ENCODE measurements around the gene PTCD2. TPM values are rescaled to one million over a fixed set of nuclear protein-coding genes. Genes with fewer than 3 reads are reported as not detected.

The PTCD2 gene
- total and polyA plus RNA-seq, 8 donors, result 1.3 to 56.7 (median 2.6) TPM

DNA sequence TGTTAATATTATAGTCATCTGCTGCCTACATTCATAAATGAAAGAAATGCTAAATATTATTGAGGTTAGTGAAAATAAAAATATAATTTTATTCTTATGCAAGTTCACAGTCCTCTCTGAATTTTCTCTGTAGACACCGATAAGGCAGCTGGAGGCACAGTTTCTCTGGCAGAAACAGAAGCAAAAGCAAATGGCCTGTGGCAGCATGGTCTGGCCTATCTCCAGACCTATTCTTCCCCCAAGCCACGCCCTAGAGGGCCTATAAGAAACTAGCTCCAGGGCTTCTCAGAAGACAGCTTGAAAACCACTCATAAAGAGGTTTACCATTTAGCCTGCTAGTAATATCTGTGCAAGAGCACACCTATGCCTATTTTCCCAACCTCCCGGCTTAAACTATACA is 28.6 kb upstream of the PTCD2 start:
- Histone ChIP-seq H3K27ac (no peak overlapping the region), H3K36me3 (peaks cover 2 to 54% (median 35%) of the 10 kb centered on the region in 4 donors), H3K4me1 (peaks cover 0 to 13% (median 6%) of the 10 kb centered on the region in 4 donors), H3K27me3 (no peaks in the 10 kb centered on the region), H3K9me3 (no peaks in the 10 kb centered on the region), H3K4me3 (no peak overlapping the region)
- no peak for DNase-seq
- intact Hi-C loops (cut with DNase I; ENCODE audit: low total_unique reads), result no loop called here
- WGBS, 5 donors, result 95 to 100% (median 95%) methylated on average over 3 of the region's 3 CpGs
- TF ChIP-seq POLR2A (IDR thresholded peaks at IDR 0.05) (no peak), EP300 (IDR thresholded peaks at IDR 0.05) (no peak)

GRCh38 chr5:72292411-72292810 is 27.8 kb upstream of the PTCD2 start:
- no peak overlapping the region for H3K27ac ChIP-seq
- peaks cover 2 to 50% (median 36%) of the 10 kb centered on the region in 4 donors for H3K36me3 ChIP-seq
- no peak for TF ChIP-seq CTCF (IDR thresholded peaks at IDR 0.05)
- TF ChIP-seq EP300 (IDR thresholded peaks at IDR 0.05), result no peak
- no peak for TF ChIP-seq POLR2AphosphoS5 (IDR thresholded peaks at IDR 0.05)
- TF ChIP-seq POLR2A (IDR thresholded peaks at IDR 0.05), result no peak
- no peaks in the 10 kb centered on the region for H3K9me3 ChIP-seq
- no peak overlapping the region for H3K4me3 ChIP-seq
- intact Hi-C loops (cut with DNase I; ENCODE audit: low total_unique reads), result no loop called here
- H3K4me1 ChIP-seq, result peaks cover 0 to 13% (median 6%) of the 10 kb centered on the region in 4 donors
- 71 to 100% (median 97%) methylated on average over 1 of the region's 1 CpG for WGBS, 5 donors
- no peaks in the 10 kb centered on the region for H3K27me3 ChIP-seq
- DNase-seq, result no peak

- Histone ChIP-seq H3K36me3 (peaks cover 2 to 39% (median 31%) of the 10 kb centered on the region in 4 donors), H3K4me3 (no peak overlapping the region), H3K27me3 (no peaks in the 10 kb centered on the region), H3K9me3 (no peaks in the 10 kb centered on the region), H3K4me1 (peaks cover 0 to 12% (median 5%) of the 10 kb centered on the region in 4 donors), H3K27ac (no peak overlapping the region)
- TF ChIP-seq POLR2AphosphoS5 (IDR thresholded peaks at IDR 0.05), result no peak
- TF ChIP-seq CTCF (IDR thresholded peaks at IDR 0.05), result no peak
- TF ChIP-seq POLR2A (IDR thresholded peaks at IDR 0.05), result no peak
- no peak for TF ChIP-seq EP300 (IDR thresholded peaks at IDR 0.05)
- DNase-seq, result no peak
- WGBS, 5 donors, result 84 to 92% (median 88%) methylated on average over 3 of the region's 3 CpGs
- intact Hi-C loops (cut with DNase I; ENCODE audit: low total_unique reads), result no loop called here
These were observed 26.6 kb upstream of the PTCD2 start for GRCh38 chr5:72293495-72294055.

- DNase-seq, result no peak
- 87 to 96% (median 91%) methylated on average over 2 of the region's 2 CpGs for WGBS, 5 donors
- intact Hi-C loops (cut with DNase I; ENCODE audit: low total_unique reads), result no loop called here
These were observed 25.7 kb upstream of the PTCD2 start for GRCh38 chr5:72294473-72294872.

More at GRCh38 chr5:72294473-72294872, 25.7 kb upstream of the PTCD2 start:
- TF ChIP-seq POLR2AphosphoS5 (IDR thresholded peaks at IDR 0.05) (no peak), EP300 (IDR thresholded peaks at IDR 0.05) (no peak), POLR2A (IDR thresholded peaks at IDR 0.05) (no peak), CTCF (IDR thresholded peaks at IDR 0.05) (no peak)
- H3K9me3 ChIP-seq, result no peaks in the 10 kb centered on the region
- no peak overlapping the region for H3K27ac ChIP-seq
- no peak overlapping the region for H3K4me3 ChIP-seq
- peaks cover 2 to 31% (median 26%) of the 10 kb centered on the region in 4 donors for H3K36me3 ChIP-seq
- no peaks in the 10 kb centered on the region for H3K27me3 ChIP-seq
- peaks cover 0 to 12% (median under 1%) of the 10 kb centered on the region in 4 donors for H3K4me1 ChIP-seq

Data from stomach (tissue), 9 donors.